ENCODE measurements around the gene PRSS21. TPM values are rescaled to one million over a fixed set of nuclear protein-coding genes. Genes with fewer than 3 reads are reported as not detected.

PRSS21 gene
- total RNA-seq, 1 donor from 2014 or later, result not detected

DNA sequence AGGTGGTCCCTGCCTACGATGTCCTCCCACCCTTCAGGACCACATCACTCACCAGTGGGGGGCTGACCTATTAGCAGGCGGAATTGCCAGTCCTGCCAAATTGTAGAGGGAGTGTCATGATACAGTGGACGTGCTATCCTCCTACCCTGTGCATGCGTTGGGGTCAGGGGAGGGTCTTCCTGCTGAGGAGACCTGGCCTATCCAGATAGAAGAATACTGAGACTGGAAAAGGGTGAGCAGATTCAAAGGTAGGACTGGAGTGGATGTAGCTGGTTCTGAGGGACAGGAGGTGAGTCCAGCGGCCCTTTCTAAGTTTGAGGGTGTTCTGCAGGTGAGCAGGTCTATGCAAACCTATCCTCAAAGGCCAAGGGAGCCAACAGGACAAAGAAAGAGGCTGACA lies 10.8 kb upstream of the PRSS21 start:
- no peak for DNase-seq

DNA sequence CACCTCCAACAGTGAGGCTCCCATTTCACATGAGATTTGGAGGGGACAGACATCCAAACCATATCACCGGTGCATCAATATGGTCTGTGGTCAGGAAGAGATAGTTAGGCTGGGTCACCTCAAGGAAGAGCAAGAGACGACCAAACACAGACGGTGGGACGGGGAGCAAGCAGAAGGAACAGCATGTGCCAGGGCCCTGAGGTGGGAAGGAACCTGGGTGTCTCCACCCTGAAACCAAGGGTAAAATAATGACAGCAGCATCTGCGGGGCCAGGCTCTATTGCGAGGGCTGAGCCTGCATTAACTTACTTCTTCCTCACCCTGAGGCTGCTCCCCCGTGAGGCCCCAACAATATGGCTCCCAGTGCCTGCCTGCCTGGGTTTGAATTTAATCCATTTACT lies 8.9 kb upstream of the PRSS21 start:
- no peak for DNase-seq

DNA sequence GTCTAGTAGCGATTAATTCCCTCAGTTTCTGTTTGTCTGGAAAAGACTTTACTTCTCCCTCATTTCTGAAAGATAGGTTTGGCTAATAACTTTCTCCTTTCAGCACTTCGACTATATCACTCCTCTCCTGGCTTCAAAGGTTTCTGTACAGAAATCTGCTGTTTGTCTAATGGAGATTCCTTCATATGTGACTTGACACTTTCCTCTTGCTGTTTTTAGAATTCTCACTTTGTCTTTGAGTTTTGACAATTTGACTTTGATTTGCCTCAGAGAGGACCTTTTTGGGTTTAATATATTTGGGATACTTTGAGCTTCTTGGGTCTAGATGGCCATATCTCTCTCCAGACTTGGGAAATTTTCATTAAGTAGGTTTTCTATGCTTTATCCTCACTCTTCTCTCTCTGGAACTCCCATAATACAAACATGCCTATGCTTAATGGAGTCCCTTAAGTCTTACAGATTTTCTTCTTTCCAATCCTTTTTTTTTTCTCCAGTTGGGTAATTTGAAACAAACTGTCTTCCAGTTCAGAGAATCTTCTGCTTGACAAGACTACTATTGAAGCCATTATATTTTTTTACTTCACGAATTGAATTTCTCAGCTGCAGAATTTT lies 7.8 kb upstream of the PRSS21 start:
- no peak for DNase-seq

DNA sequence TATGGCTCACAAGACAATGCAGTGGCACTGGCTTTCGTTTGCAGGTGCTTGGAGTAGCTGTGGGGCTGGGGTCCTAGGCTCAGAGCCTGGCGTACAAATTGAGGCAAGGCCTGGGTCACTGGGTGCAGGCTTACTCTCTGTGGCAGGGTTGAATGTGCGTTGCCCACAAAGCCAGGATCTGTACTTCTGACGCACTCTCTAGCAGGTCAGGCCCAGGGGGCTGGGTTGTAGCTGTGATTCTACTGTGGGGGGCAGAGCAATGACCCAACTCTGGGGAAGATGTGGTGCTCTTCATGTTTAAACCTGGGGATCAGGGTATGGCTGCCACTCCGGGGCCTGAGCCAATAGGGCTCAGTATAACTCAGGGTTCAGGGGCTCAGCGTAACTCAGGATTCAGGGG lies 6.4 kb upstream of the PRSS21 start:
- DNase-seq, result no peak

DNA sequence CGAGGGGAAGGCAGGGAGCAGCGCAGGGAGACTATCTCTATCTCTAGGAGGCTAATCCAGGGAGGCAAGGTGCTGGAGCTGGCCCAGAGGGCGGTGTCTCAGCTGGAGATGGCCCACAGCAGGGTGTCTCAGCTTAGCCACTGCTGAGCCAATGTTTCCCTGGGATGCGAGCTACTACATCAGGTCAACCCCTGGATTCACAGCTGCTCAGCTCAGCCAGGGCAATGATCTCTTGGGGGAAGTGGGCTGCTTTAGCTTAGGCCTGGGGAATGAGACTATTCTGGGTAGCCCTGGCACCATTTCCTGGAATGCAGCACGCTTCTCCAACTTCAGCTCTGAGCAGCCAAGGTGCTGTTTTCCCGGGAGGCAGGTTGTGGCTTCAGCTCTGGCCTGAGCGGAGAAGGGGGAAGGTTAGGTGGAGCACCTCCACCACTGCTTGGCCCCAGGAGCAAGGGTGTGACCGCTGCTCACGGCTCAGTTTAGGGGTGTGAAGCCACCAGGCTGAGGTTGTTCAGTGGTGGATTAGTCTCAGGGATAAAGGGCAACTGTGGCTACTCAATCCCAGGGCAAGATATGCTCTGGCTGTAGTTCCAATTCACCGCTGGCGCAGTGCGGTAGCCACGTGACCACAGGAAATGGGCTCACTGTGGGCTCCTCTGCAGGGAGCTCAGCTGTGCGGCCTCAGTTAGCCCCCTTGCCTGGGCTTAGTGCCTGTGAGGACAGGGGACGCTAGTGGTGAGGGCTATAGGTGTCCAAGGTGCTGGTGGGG lies 5.2 kb upstream of the PRSS21 start:
- DNase-seq, result no peak

DNA sequence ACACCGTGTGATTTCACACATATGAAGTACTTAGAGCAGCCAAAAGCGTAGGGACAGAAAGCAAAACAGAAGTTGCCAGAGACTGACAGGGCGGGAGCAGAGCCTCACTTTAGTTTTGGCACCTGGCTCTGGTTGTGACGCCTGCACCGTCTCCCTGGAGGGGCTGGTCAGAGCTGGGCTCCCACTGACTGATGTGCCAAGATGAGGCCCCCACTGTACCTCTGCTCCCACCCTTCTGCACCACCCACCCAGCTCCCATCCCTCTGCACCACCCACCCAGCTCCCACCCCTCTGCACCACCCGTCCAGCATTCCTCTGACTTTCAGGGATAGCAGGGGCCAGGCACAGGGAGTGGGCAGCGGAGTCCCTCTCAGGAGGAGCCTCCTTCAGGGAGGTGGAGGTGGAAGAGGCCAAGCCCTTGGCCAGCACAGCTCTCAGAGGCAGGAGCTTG lies 3.2 kb upstream of the PRSS21 start:
- no peak for DNase-seq

GRCh38 chr16:2814551-2815298 lies 2.3 kb upstream of the PRSS21 start:
- DNase-seq, result no peak

DNA sequence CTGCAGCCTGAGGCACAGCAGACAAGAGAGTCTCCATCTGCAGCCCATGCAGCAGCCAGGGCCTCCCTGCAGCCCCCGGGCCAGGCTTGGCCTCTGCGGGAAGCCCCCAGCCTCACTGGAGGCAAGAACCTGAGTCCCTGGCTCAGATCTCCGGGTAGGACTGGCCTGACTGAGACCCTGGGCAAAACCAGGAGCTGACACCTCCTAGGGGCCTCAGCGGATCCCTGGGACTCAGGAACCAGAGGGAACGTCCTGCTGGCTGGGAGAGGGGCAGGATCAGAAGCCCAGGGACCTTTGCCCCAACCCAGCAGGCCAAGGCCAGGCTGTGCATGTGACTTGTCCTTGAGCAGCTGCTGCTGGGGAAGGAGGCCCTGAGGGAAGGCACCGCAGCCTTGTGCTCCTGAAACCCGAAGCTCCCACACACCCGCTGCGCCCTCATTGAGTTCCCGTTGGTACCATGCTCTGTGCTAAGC lies 1.7 kb upstream of the PRSS21 start:
- DNase-seq, result no peak

- no peak for DNase-seq
Observed at GRCh38 chr16:2817340-2818271, 569 bp downstream of the PRSS21 start.

DNA sequence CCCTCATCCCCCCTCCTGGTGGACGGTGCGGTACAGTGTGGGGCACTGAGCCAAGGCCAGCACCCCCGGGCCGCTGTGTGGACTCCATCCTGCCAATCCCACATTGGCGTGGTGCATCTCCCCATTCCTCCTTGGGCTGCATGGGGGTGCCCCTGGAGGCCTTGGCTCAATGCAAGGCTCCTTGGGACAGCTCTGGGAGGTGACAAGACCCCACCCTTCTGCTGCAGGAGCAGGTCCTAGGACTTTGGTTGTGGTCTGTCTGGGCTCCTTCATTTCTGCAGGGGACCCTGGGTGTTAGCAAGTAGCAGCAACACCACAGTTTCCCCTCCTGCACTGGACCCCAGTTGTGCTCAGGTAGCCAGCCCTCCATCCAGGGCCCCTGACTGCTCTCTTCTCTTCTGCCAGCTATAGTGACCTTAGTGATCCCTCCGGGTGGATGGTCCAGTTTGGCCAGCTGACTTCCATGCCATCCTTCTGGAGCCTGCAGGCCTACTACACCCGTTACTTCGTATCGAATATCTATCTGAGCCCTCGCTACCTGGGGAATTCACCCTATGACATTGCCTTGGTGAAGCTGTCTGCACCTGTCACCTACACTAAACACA lies 1.3 kb downstream of the PRSS21 start:
- no peak for DNase-seq

GRCh38 chr16:2819179-2819938 lies 2.3 kb downstream of the PRSS21 start:
- DNase-seq, result no peak

- no peak for DNase-seq
Observed at GRCh38 chr16:2819939-2820835, 3.1 kb downstream of the PRSS21 start.

- DNase-seq, result no peak
Observed at GRCh38 chr16:2820836-2821486, 3.9 kb downstream of the PRSS21 start.

DNA sequence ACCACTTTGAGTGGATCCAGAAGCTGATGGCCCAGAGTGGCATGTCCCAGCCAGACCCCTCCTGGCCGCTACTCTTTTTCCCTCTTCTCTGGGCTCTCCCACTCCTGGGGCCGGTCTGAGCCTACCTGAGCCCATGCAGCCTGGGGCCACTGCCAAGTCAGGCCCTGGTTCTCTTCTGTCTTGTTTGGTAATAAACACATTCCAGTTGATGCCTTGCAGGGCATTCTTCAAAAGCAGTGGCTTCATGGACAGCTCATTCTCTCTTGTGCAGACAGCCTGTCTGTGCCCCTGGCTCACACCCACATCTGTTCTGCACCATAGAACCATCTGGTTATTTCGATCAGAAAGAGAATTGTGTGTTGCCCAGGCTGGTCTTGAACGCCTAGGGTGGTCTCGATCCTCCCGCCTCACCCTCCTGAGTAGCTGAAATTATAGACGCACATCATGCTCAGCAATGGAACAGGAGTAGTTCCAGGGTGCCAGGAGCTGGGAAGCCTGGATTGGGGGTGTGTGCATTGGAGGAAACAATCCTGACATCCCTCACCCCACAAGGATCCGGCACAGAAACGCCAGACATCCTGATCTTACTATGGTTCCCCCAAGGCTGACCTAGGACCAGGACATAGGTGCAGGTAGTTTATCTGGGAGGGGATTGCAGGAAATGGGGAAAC lies 4.6 kb downstream of the PRSS21 start:
- DNase-seq, result no peak

DNA sequence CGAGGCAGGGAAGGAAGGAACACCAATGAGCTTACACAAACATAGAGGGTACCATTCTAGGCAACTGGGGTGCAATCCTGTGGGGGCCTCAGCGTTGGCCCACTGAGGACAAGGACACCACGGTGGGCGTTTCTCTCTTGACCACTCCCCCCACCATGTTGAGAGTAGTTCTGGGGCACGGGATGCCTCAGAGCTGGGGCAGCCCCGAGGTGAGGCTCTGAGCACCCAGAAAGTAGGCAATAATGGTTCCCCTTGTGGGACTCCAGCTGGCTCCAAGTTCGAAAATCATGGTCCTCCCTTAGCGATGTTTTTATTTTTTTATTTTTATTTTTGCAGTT lies 5.1 kb downstream of the PRSS21 start:
- no peak for DNase-seq

GRCh38 chr16:2822496-2822895 lies 5.5 kb downstream of the PRSS21 start:
- no peak for DNase-seq

DNA sequence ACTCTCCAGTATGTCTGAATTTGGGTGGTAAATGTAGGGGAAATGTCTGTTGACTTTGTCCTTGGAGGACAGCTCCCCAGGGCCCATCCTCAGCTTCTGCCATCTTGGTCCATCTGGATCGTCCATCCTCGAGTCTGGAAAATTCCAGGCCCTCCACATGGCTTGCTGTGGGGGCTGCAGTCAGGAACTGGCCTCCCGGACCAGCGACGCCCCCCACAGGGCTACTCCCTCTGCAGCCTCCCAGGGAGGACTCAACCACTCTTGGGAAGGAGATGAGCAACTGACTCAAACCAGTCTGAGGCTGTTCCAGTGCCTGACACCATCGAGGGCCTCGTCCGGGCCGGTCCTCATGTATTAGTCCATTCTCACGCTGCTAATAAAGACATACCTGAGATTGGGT lies 7.6 kb downstream of the PRSS21 start:
- no peak for DNase-seq

- DNase-seq, result no peak
Observed at GRCh38 chr16:2825049-2825742, 8.2 kb downstream of the PRSS21 start.
